MM.1S (cell line): ENCODE measurements around the gene IL13RA2.

Experiments
- DNase-seq: peaks from one replicate; pipeline ENCODE4 v3.0.0-alpha.2; 2015
- H2AFZ ChIP-seq: fragments of 300-600 bp; sonication (generic); 2 replicates; pipeline ENCODE4 v1.6.0; 2016; ENCODE audit warnings: antibody characterized with exemption, low read length
- H3F3A ChIP-seq: fragments of 300-600 bp; sonication (generic); 2 replicates; pipeline ENCODE4 v1.6.1; 2016; ENCODE audit warnings: mild to moderate bottlenecking, antibody characterized with exemption, low read length, moderate library complexity, mixed read lengths; ENCODE audit not compliant: insufficient read depth
- H3K27ac ChIP-seq: fragments of 300-600 bp; sonication (generic); 2 replicates; pipeline ENCODE4 v1.5.1; 2016; ENCODE audit warnings: mild to moderate bottlenecking, low read length
- H3K27me3 ChIP-seq: fragments of 300-600 bp; sonication (generic); replicated peaks from 2 replicates; pipeline ENCODE4 v1.6.0; 2016; ENCODE audit warnings: low read length; ENCODE audit not compliant: insufficient read depth
- H3K36me3 ChIP-seq: fragments of 300-600 bp; sonication (generic); replicated peaks from 2 replicates; pipeline ENCODE4 v1.6.1; 2016; ENCODE audit warnings: mild to moderate bottlenecking, low read length, mixed read lengths; ENCODE audit not compliant: insufficient read depth
- H3K4me1 ChIP-seq: fragments of 300-600 bp; sonication (generic); 2 replicates; pipeline ENCODE4 v1.6.1; 2016; ENCODE audit warnings: low read length, mixed read lengths
- H3K4me2 ChIP-seq: fragments of 300-600 bp; sonication (generic); 2 replicates; pipeline ENCODE4 v1.6.0; 2016; ENCODE audit warnings: low read depth, low read length
- H3K4me3 ChIP-seq: fragments of 300-600 bp; sonication (generic); 2 replicates; pipeline ENCODE4 v1.5.1; 2016; ENCODE audit warnings: low read length, mixed read lengths
- H3K79me2 ChIP-seq: fragments of 300-600 bp; sonication (generic); 2 replicates; pipeline ENCODE4 v1.6.1; 2016; ENCODE audit warnings: mixed run types, low read length, mixed read lengths
- H3K9ac ChIP-seq: fragments of 300-600 bp; sonication (generic); 2 replicates; pipeline ENCODE4 v1.6.1; 2016; ENCODE audit warnings: low read length, mixed read lengths
- H3K9me2 ChIP-seq: fragments of 300-600 bp; sonication (generic); replicated peaks from 2 replicates; pipeline ENCODE4 v1.6.1; 2016; ENCODE audit warnings: mild to moderate bottlenecking, low read length, mixed read lengths; ENCODE audit not compliant: insufficient read depth
- H3K9me3 ChIP-seq: fragments of 300-600 bp; sonication (generic); replicated peaks from 2 replicates; pipeline ENCODE4 v1.6.1; 2016; ENCODE audit warnings: mild to moderate bottlenecking, low read length, mixed read lengths; ENCODE audit not compliant: insufficient read depth
- H4K20me1 ChIP-seq: fragments of 300-600 bp; sonication (generic); 2 replicates; pipeline ENCODE4 v1.6.1; 2016; ENCODE audit warnings: mild to moderate bottlenecking, low read length, moderate library complexity, mixed read lengths; ENCODE audit not compliant: insufficient read depth
- EZH2 ChIP-seq: fragments of 300-600 bp; sonication (generic); optimal IDR thresholded peaks from 2 replicates; pipeline ENCODE3; 2017; ENCODE audit warnings: low read depth, mild to moderate bottlenecking, antibody characterized with exemption, low read length, mixed read lengths
- EZH2phosphoT487 ChIP-seq: fragments of 300-600 bp; sonication (generic); IDR thresholded peaks from 2 replicates; pipeline ENCODE4 v1.6.1; 2018; ENCODE audit warnings: antibody characterized with exemption, low read length
- TF ChIP-seq, protein P1 (sequence below): fragments of 300-600 bp; sonication (generic); IDR thresholded peaks from 2 replicates; pipeline ENCODE4 v1.5.1; 2016; ENCODE audit warnings: antibody characterized with exemption, low read length, mixed read lengths

Gene IL13RA2, protein sequence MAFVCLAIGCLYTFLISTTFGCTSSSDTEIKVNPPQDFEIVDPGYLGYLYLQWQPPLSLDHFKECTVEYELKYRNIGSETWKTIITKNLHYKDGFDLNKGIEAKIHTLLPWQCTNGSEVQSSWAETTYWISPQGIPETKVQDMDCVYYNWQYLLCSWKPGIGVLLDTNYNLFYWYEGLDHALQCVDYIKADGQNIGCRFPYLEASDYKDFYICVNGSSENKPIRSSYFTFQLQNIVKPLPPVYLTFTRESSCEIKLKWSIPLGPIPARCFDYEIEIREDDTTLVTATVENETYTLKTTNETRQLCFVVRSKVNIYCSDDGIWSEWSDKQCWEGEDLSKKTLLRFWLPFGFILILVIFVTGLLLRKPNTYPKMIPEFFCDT

DNA sequence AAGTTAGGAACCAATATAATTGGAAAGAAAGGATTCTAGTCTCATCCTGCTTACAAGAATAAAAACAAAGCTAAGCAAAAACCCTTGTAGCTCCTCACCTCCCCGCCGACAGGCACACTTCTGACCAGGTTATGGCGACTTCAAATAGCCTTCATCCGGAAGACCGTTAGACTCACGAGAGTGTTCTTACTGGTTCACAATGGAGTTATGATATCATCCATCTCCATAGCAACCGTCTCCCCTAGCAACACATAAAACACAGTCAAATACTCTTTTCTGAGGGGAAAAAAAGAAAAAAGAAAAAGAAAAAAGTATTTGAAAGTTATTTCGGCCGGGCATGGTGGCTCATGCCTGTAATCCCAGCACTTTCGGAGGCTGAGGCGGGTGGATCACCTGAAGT lies at the start of gene IL13RA2:
IL13RA2 (minus strand) TSS at position 162 of the 400 bp plus-strand sequence. CDS start 347 bp downstream, outside the sequence.
- Histone ChIP-seq H3K9me2 (no peaks in the 10 kb centered on the region), H3K9me3 (no peaks in the 10 kb centered on the region), H3K36me3 (no peaks in the 10 kb centered on the region), H3F3A (no peaks in the 10 kb centered on the region), H3K4me2 (no peak within 1 kb of the TSS), H3K4me1 (no peaks in the 10 kb centered on the region), H3K27me3 (no peaks in the 10 kb centered on the region), H2AFZ (no peak within 1 kb of the TSS), H3K4me3 (no peak within 1 kb of the TSS), H3K9ac (no peak within 1 kb of the TSS), H4K20me1 (no peaks in the 10 kb centered on the region), H3K27ac (no peak within 1 kb of the TSS), H3K79me2 (no peaks in the 10 kb centered on the region)
- TF ChIP-seq EZH2: no peak
- no peak for TF ChIP-seq EZH2phosphoT487
- TF ChIP-seq, protein P1, sequence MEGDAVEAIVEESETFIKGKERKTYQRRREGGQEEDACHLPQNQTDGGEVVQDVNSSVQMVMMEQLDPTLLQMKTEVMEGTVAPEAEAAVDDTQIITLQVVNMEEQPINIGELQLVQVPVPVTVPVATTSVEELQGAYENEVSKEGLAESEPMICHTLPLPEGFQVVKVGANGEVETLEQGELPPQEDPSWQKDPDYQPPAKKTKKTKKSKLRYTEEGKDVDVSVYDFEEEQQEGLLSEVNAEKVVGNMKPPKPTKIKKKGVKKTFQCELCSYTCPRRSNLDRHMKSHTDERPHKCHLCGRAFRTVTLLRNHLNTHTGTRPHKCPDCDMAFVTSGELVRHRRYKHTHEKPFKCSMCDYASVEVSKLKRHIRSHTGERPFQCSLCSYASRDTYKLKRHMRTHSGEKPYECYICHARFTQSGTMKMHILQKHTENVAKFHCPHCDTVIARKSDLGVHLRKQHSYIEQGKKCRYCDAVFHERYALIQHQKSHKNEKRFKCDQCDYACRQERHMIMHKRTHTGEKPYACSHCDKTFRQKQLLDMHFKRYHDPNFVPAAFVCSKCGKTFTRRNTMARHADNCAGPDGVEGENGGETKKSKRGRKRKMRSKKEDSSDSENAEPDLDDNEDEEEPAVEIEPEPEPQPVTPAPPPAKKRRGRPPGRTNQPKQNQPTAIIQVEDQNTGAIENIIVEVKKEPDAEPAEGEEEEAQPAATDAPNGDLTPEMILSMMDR: no peak
- no peak for DNase-seq

DNA sequence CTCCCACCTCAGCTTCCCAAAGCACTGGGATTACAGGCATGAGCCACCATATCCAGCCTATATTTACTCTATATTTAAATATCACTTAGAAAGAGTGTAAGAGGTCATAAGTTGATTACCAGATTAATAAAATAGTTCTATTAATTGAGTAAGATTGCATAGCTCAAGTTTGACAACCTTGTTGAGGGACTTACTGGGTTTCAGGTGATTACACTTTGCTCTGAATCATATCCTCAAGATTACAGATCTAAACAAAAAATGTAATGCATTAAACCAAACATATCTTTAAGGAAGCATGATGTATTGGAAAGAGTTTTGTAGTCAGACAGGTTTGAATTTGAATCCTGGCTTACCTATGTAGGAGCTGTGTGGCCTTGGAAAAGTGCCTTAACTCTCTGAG lies 47.9 kb upstream of the IL13RA2 start:
- H3K4me2 ChIP-seq: no peak overlapping the region
- TF ChIP-seq EZH2: no peak
- TF ChIP-seq, protein P1: no peak
- no peak for TF ChIP-seq EZH2phosphoT487
- H3K9ac ChIP-seq: no peak overlapping the region
- H3K79me2 ChIP-seq: no peaks in the 10 kb centered on the region
- no peak overlapping the region for H3K27ac ChIP-seq
- no peak for DNase-seq
- no peak overlapping the region for H2AFZ ChIP-seq
- no peaks in the 10 kb centered on the region for H4K20me1 ChIP-seq
- no peaks in the 10 kb centered on the region for H3K9me2 ChIP-seq
- no peaks in the 10 kb centered on the region for H3K9me3 ChIP-seq
- no peaks in the 10 kb centered on the region for H3K27me3 ChIP-seq
- no peaks in the 10 kb centered on the region for H3K36me3 ChIP-seq
- H3F3A ChIP-seq: no peaks in the 10 kb centered on the region
- H3K4me1 ChIP-seq: no peaks in the 10 kb centered on the region
- no peak overlapping the region for H3K4me3 ChIP-seq

DNA sequence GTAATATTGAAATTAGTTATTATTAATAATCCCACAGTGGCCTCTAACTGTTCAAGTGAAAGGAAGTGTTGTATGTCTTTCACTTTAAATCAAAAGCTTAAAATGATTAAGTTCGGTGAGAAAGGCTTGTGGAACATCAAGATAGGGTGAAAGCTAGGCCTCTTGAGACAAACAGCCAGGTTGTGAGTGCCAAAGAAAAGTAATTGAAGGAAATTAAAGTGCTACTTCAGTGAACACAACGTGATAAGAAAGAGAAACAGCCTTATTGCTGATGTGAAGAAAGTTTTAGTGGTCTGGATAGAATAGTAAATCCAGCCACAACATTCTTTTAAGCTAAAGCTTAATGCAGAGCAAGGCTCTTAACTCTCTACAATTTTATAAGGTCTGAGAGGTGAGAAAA lies 42.6 kb upstream of the IL13RA2 start:
- no peak overlapping the region for H2AFZ ChIP-seq
- H3K4me1 ChIP-seq: no peaks in the 10 kb centered on the region

More for the DNA sequence above, 42.6 kb upstream of the IL13RA2 start:
- H3F3A ChIP-seq: no peaks in the 10 kb centered on the region
- H3K27me3 ChIP-seq: no peaks in the 10 kb centered on the region
- no peak overlapping the region for H3K27ac ChIP-seq
- no peaks in the 10 kb centered on the region for H3K79me2 ChIP-seq
- DNase-seq: no peak
- H3K4me2 ChIP-seq: no peak overlapping the region
- no peaks in the 10 kb centered on the region for H3K9me2 ChIP-seq
- no peak overlapping the region for H3K9ac ChIP-seq
- no peaks in the 10 kb centered on the region for H3K9me3 ChIP-seq
- no peaks in the 10 kb centered on the region for H4K20me1 ChIP-seq
- H3K4me3 ChIP-seq: no peak overlapping the region
- TF ChIP-seq EZH2phosphoT487 (no peak), EZH2 (no peak)
- TF ChIP-seq, protein P1: no peak
- no peaks in the 10 kb centered on the region for H3K36me3 ChIP-seq
